Measurements from ENCODE around the gene HOXC6. TPM values are rescaled to one million over a fixed set of nuclear protein-coding genes. Genes with fewer than 3 reads are reported as not detected.

HOXC6 gene
- total and polyA plus RNA-seq, 2 of the 8 experiments (the other 6 are each of a cell fraction or from before 2014, with no cell fraction given) = not detected

DNA sequence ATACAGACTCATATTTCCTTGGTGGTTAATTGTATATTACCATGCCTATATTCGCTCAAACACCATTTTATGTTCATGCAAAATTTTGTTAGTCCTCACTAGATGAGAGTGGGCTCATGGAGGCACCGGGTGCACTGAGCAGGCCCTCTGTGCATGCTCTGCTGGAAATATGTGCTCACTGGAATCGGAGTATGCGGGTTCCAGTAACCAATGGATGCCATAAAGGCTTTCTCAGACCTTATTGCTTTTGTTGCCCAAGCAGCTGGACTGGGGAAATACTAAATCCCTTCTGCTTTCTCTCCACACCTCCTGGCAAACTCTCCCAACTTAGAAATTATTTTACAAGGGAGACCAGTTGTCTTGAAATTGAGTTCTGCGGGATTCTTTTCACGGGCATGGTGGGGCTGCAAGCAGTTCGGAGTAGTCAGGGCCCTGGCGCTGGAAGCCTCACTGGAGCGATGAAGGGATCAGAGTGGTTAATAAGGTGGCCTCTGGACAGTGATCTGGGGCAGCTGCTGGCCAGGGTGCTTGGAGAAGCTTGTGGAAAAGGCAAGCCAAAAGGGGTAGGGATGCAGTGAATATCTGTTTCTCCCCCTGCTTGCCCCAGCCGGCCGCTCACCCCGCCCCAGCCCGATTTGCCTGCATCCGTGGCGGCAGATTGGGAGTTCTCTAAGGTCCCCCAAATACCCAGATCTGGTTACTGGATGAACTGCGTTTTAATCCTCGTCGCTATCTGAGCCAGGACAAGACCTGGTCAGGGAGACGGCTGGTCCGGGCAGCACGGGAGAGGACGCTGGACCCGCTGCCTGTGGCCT lies 7.4 kb upstream of the HOXC6 start:
- Histone ChIP-seq H3K36me3 (ENCODE audit: control insufficient read depth in 2 of 4, insufficient read depth in 4 of 4, low read length in 3 of 4) (no peaks in the 10 kb centered on the region; a peak in 1 of 8 replicates), H3K23me2 (ENCODE audit: low read depth, low read length) (peaks cover 3% of the 10 kb centered on the region; the same call in 1 of the 2 replicates), H3K4me1 (replicated peaks in 1 of 4; ENCODE audit: control insufficient read depth in 3 of 4, insufficient read depth in 4 of 4, low read length in 3 of 4) (peaks cover 0 to 12% (median 4%) of the 10 kb centered on the region in 4 experiments; a peak in 6 of 7 replicates), H3K4me3 (ENCODE audit: extremely low read depth in 1 of 4, insufficient read depth in 2 of 4, low read depth in 3 of 4, low read length in 4 of 4) (no peak overlapping the region), H2BK12ac (ENCODE audit: low read depth, low read length) (peak overlapping the region; percentile 60; the same call in 1 of the 2 replicates), H3K14ac (ENCODE audit: insufficient read length) (no peak overlapping the region), H4K20me1 (replicated peaks in 1 of 2; ENCODE audit: control insufficient read depth in 1 of 2, insufficient read depth in 2 of 2, low read length in 2 of 2) (peaks cover 10 to 31% of the 10 kb centered on the region in 2 experiments), H3K9me3 (ENCODE audit: insufficient read depth in 2 of 2, low read depth in 1 of 2, low read length in 1 of 2) (no peaks in the 10 kb centered on the region), H2BK5ac (ENCODE audit: low read depth, low read length) (no peak overlapping the region), H3K23ac (ENCODE audit: insufficient read length) (no peak overlapping the region), H2AK5ac (ENCODE audit: low read depth, low read length) (peak overlapping the region; percentile 60), H2AFZ (ENCODE audit: low read length) (no peak overlapping the region), H3K79me2 (ENCODE audit: control insufficient read depth in 1 of 2, insufficient read depth in 2 of 2, low read length in 2 of 2) (no peaks in the 10 kb centered on the region), H3K4me2 (ENCODE audit: insufficient read depth in 1 of 2, low read depth in 2 of 2, low read length in 2 of 2) (no peak overlapping the region), H3K18ac (ENCODE audit: extremely low read depth, low read length) (no peak overlapping the region), H4K91ac (replicated peaks; ENCODE audit: insufficient read length, low read length) (no peak overlapping the region), H3K79me1 (ENCODE audit: low read depth, low read length) (no peaks in the 10 kb centered on the region), H3K27ac (ENCODE audit: low read depth, low read length) (no peak overlapping the region), H3K4ac (replicated peaks; ENCODE audit: insufficient read length, low read depth, low read length) (no peak overlapping the region), H2BK15ac (ENCODE audit: low read length) (no peak overlapping the region; the same call in 1 of the 2 replicates), H2BK20ac (ENCODE audit: low read length) (no peak overlapping the region), H4K8ac (ENCODE audit: extremely low read depth, insufficient read depth, low read length) (no peak overlapping the region), H4K5ac (ENCODE audit: insufficient read length, low read depth, low read length) (no peak overlapping the region), H3K9ac (replicated peaks in 1 of 4; ENCODE audit: extremely low read depth in 1 of 4, low read depth in 3 of 4, low read length in 3 of 4) (no peak overlapping the region), H2BK120ac (replicated peaks; ENCODE audit: low read depth, low read length) (no peak overlapping the region), H3K27me3 (replicated peaks in 1 of 4; ENCODE audit: control insufficient read depth in 3 of 4, extremely low read depth in 1 of 4, insufficient read depth in 3 of 4, low read length in 3 of 4) (peaks cover 95 to 100% (median 100%) of the 10 kb centered on the region in 4 experiments), H3K56ac (replicated peaks; ENCODE audit: insufficient read length, low read depth, low read length) (no peak overlapping the region)
- TF ChIP-seq RNF2 (IDR thresholded peaks at IDR 0.05; ENCODE audit: borderline replicate concordance, low read depth, low read length, missing control alignments, poor library complexity, severe bottlenecking) = peak; percentile 69
- no peak for TF ChIP-seq KDM1A (IDR thresholded peaks at IDR 0.05; ENCODE audit: borderline replicate concordance, low read length)
- 0 out of 2 replicates have a peak, but pooled peaks have one; percentile 68 for TF ChIP-seq CBX8 (IDR thresholded peaks at IDR 0.05; ENCODE audit: borderline replicate concordance, low read depth, low read length)
- 29% methylated on average over 23 of the region's 23 CpGs; no CpG with 5 or more reads in 1 of the 2 experiments for WGBS, 2 experiments (ENCODE audit: extremely low coverage in 1 of 2, insufficient coverage in 1 of 2, insufficient read length in 1 of 2, insufficient replicate concordance in 2 of 2, low coverage in 1 of 2, low lambda C conversion rate in 2 of 2, missing lambda C conversion rate in 1 of 2)
- DNase-seq (ENCODE audit: low read depth in 1 of 2, low spot score in 2 of 2) (no peak), FAIRE-seq (no peak)
- CTCF ChIA-PET (ENCODE audit: partially characterized antibody) = interaction anchor here (0.7 to 12.5 kb wide), 11 partner anchors 10 to 189 kb away, joined by 3 to 172 read pairs (median 4); partner anchors contain the start of genes HOXC11, HOXC5 and HOXC8
- POLR2A ChIA-PET (ENCODE audit: partially characterized antibody) = interaction anchor here (0.8 to 1.5 kb wide), 2 partner anchors 21 to 36 kb away, joined by 4 read pairs; partner anchors contain the start of genes HOXC10 and HOXC9

All from H1 (cell line).